SK-N-SH treated with all-trans-retinoic acid at 6 μM for 48 hours (cell line): Measurements from ENCODE around the gene C21orf58.

Experiments
- ARNTL ChIP-seq: fragments of 450-650 bp; formaldehyde crosslinking; IDR thresholded peaks from 2 replicates; pipeline ENCODE4 v1.5.0; 2020; ENCODE audit warnings: low read depth, mild to moderate bottlenecking, moderate library complexity, borderline replicate concordance
- BACH2 ChIP-seq: fragments of 250-450 bp; sonication (Bioruptor Pico); IDR thresholded peaks from 2 replicates; pipeline ENCODE4 v1.9.0; 2021; ENCODE audit warnings: mild to moderate bottlenecking, borderline replicate concordance
- CSDC2 ChIP-seq: fragments of 250-450 bp; sonication (Bioruptor Pico); IDR thresholded peaks from 2 replicates; pipeline ENCODE4 v1.5.0; 2020; ENCODE audit warnings: mild to moderate bottlenecking, moderate library complexity
- RARB ChIP-seq: fragments of 250-450 bp; sonication (Bioruptor Pico); IDR thresholded peaks from 2 replicates; pipeline ENCODE4 v1.8.0; 2021; ENCODE audit warnings: mild to moderate bottlenecking, moderate library complexity
- SNAI2 ChIP-seq: fragments of 250-450 bp; sonication (Bioruptor Pico); IDR thresholded peaks from 2 replicates; pipeline ENCODE4 v1.5.0; 2020; ENCODE audit warnings: mild to moderate bottlenecking, moderate library complexity
- TCF4 ChIP-seq: fragments of 250-450 bp; sonication (Bioruptor Pico); IDR thresholded peaks from 2 replicates; pipeline ENCODE4 v1.8.0; 2021; ENCODE audit warnings: mild to moderate bottlenecking, moderate library complexity, borderline replicate concordance
- TOX ChIP-seq: fragments of 250-450 bp; sonication (Bioruptor Pico); IDR thresholded peaks from 2 replicates; pipeline ENCODE4 v1.8.0; 2021; ENCODE audit warnings: mild to moderate bottlenecking, moderate library complexity, borderline replicate concordance
- ZFP3 ChIP-seq: fragments of 250-450 bp; sonication (Bioruptor Pico); IDR thresholded peaks from 2 replicates; pipeline ENCODE4 v1.5.0; 2020; ENCODE audit warnings: mild to moderate bottlenecking, moderate library complexity
- ZFP30 ChIP-seq: fragments of 450-650 bp; formaldehyde crosslinking; IDR thresholded peaks from 2 replicates; pipeline ENCODE4 v1.5.0; 2022; ENCODE audit warnings: mild to moderate bottlenecking, moderate library complexity
- ZNF70 ChIP-seq: fragments of 450-650 bp; formaldehyde crosslinking; IDR thresholded peaks from 2 replicates; pipeline ENCODE4 v1.5.0; 2020; ENCODE audit warnings: mild to moderate bottlenecking, moderate library complexity
- TF ChIP-seq, protein P1 (sequence below): fragments of 250-450 bp; sonication (Bioruptor Pico); IDR thresholded peaks from 2 replicates; pipeline ENCODE4 v1.8.0; 2020; ENCODE audit warnings: mild to moderate bottlenecking, moderate library complexity, borderline replicate concordance
- TF ChIP-seq, protein P2 (sequence below): fragments of 250-450 bp; sonication (Bioruptor Pico); IDR thresholded peaks from 2 replicates; pipeline ENCODE4 v1.8.0; 2021; ENCODE audit warnings: low read depth, mild to moderate bottlenecking, moderate library complexity, borderline replicate concordance

DNA sequence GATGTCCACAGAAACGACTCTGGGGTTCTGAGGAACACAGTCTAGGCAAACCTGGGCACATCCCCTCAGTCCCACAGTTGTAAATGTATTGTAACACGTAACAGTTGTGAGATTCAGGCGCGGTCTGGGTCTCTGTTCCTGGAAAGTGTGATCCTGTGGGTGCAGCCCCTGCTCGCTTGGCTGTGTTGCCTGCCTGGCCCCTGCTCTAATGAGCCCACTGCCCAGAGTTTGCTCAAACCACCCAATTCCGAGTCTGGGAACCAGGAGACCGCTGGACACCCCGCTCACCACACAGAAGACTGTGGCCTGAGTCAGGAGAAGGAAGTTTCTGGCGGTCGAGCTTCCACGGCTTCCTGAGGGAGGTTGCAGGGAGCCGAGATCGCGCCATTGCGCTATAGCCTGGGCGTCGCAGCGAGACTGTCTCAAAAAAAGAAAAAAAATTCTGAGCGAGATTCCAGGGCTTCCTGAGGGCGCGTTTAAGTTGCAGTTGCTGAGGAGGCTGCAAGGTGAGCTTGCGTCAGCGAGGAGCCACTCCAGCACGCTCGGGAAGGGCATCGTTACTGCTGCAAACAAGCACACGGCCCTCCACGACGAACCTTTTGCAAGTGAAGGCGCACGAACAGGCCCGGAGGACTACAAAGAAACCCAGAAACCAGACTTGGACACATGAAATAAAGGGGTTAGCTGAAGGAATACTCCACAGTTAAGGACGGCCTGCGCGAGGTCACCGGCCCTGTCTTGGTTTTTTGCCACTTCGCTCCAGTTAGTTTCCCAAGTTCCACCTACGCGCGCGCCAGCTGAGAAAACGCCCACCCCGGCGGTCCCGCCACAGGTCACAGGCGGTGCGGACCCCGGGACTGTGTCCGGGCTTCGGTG lies 1.1 kb downstream of the C21orf58 start:
- no peak for TF ChIP-seq RARB (CRISPR knock-in tag)
- no peak for TF ChIP-seq CSDC2 (CRISPR knock-in tag)
- TF ChIP-seq, protein P1, sequence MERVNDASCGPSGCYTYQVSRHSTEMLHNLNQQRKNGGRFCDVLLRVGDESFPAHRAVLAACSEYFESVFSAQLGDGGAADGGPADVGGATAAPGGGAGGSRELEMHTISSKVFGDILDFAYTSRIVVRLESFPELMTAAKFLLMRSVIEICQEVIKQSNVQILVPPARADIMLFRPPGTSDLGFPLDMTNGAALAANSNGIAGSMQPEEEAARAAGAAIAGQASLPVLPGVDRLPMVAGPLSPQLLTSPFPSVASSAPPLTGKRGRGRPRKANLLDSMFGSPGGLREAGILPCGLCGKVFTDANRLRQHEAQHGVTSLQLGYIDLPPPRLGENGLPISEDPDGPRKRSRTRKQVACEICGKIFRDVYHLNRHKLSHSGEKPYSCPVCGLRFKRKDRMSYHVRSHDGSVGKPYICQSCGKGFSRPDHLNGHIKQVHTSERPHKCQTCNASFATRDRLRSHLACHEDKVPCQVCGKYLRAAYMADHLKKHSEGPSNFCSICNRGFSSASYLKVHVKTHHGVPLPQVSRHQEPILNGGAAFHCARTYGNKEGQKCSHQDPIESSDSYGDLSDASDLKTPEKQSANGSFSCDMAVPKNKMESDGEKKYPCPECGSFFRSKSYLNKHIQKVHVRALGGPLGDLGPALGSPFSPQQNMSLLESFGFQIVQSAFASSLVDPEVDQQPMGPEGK (CRISPR knock-in tag): no peak
- no peak for TF ChIP-seq SNAI2 (CRISPR knock-in tag)
- no peak for TF ChIP-seq ZNF70
- TF ChIP-seq TOX (CRISPR knock-in tag): no peak
- no peak for TF ChIP-seq ARNTL
- TF ChIP-seq TCF4 (CRISPR knock-in tag): no peak
- no peak for TF ChIP-seq ZFP3
- TF ChIP-seq ZFP30: no peak
- no peak for TF ChIP-seq BACH2
- TF ChIP-seq, protein P2, sequence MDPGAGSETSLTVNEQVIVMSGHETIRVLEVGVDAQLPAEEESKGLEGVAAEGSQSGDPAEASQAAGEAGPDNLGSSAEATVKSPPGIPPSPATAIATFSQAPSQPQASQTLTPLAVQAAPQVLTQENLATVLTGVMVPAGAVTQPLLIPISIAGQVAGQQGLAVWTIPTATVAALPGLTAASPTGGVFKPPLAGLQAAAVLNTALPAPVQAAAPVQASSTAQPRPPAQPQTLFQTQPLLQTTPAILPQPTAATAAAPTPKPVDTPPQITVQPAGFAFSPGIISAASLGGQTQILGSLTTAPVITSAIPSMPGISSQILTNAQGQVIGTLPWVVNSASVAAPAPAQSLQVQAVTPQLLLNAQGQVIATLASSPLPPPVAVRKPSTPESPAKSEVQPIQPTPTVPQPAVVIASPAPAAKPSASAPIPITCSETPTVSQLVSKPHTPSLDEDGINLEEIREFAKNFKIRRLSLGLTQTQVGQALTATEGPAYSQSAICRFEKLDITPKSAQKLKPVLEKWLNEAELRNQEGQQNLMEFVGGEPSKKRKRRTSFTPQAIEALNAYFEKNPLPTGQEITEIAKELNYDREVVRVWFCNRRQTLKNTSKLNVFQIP (CRISPR knock-in tag): no peak
